NCI-H524 treated with DMSO at 0.1 percent for 48 hours (cell line): ENCODE data around the gene C8A.

Experiments used
- DNase-seq: peaks from one replicate; lab custom pipeline; 2025; lab: John Stamatoyannopoulos, UW

C8A gene

GRCh38 chr1:56837244-56837939 lies 17.2 kb upstream of the C8A start:
- DNase-seq: no peak

GRCh38 chr1:56838759-56839158 lies 15.8 kb upstream of the C8A start:
- no peak for DNase-seq

GRCh38 chr1:56843544-56843943 lies 11.1 kb upstream of the C8A start:
- DNase-seq: no peak

- DNase-seq: no peak
Observed at GRCh38 chr1:56844545-56845136, 10.0 kb upstream of the C8A start.

- no peak for DNase-seq
Observed at GRCh38 chr1:56845343-56845742, 9.3 kb upstream of the C8A start.

GRCh38 chr1:56849750-56850149 lies 4.8 kb upstream of the C8A start:
- DNase-seq: no peak

- no peak for DNase-seq
Observed at GRCh38 chr1:56850411-56850810, 4.2 kb upstream of the C8A start.

- DNase-seq: no peak
Observed at GRCh38 chr1:56850922-56851321, 3.7 kb upstream of the C8A start.

GRCh38 chr1:56852476-56852875 lies 2.1 kb upstream of the C8A start:
- no peak for DNase-seq

GRCh38 chr1:56855190-56855589 lies 593 bp downstream of the C8A start:
- no peak for DNase-seq

- DNase-seq: no peak
Observed at GRCh38 chr1:56856186-56856585, 1.6 kb downstream of the C8A start.

- no peak for DNase-seq
Observed at GRCh38 chr1:56859287-56859686, 4.7 kb downstream of the C8A start.

- DNase-seq: no peak
Observed at GRCh38 chr1:56863265-56863992, 8.8 kb downstream of the C8A start.

GRCh38 chr1:56864430-56864829 lies 9.8 kb downstream of the C8A start:
- no peak for DNase-seq

GRCh38 chr1:56866656-56867055 lies 12.1 kb downstream of the C8A start:
- DNase-seq: no peak

GRCh38 chr1:56867491-56867890 lies 12.9 kb downstream of the C8A start:
- DNase-seq: no peak

- no peak for DNase-seq
Observed at GRCh38 chr1:56868761-56869160, 14.2 kb downstream of the C8A start.

GRCh38 chr1:56872597-56872996 lies 18.0 kb downstream of the C8A start:
- no peak for DNase-seq

- DNase-seq: no peak
Observed at GRCh38 chr1:56873213-56873612, 18.6 kb downstream of the C8A start.

GRCh38 chr1:56874689-56875088 lies 20.1 kb downstream of the C8A start:
- DNase-seq: no peak

GRCh38 chr1:56877973-56878372 lies 23.4 kb downstream of the C8A start:
- DNase-seq: no peak

- DNase-seq: no peak
Observed at GRCh38 chr1:56880774-56881173, 26.2 kb downstream of the C8A start.

GRCh38 chr1:56881417-56881816 lies 26.8 kb downstream of the C8A start:
- DNase-seq: no peak
